CD4-positive, alpha-beta T cell treated with Interleukin-2 at 100 ng/mL for 4 hours (primary cell): ENCODE results near the gene STIM2.

Experiments
- DNase-seq: peaks from one replicate; pipeline ENCODE4 v3.0.0-alpha.2; 2020; ENCODE audit warnings: low spot score

STIM2 gene

GRCh38 chr4:26837993-26838842, 22.4 kb upstream of the STIM2 start:
- no peak for DNase-seq

- DNase-seq, result no peak
These were observed 21.6 kb upstream of the STIM2 start for GRCh38 chr4:26839016-26839415.

- DNase-seq, result no peak
These were observed 21.1 kb upstream of the STIM2 start for GRCh38 chr4:26839534-26839951.

- no peak for DNase-seq
These were observed 19.9 kb upstream of the STIM2 start for GRCh38 chr4:26840786-26841185.

- DNase-seq, result no peak
These were observed 17.7 kb upstream of the STIM2 start for GRCh38 chr4:26842911-26843310.

- DNase-seq, result no peak
These were observed 10.1 kb upstream of the STIM2 start for GRCh38 chr4:26850528-26850927.

GRCh38 chr4:26851129-26851528, 9.5 kb upstream of the STIM2 start:
- no peak for DNase-seq

- no peak for DNase-seq
These were observed 5.9 kb upstream of the STIM2 start for GRCh38 chr4:26854701-26855100.

- no peak for DNase-seq
These were observed 3.7 kb upstream of the STIM2 start for GRCh38 chr4:26856906-26857277.

GRCh38 chr4:26857278-26858034, 3.2 kb upstream of the STIM2 start:
- peak; percentile 94 for DNase-seq

GRCh38 chr4:26858035-26858918, 2.4 kb upstream of the STIM2 start:
- no peak for DNase-seq

GRCh38 chr4:26858947-26859401, 1.7 kb upstream of the STIM2 start:
- no peak for DNase-seq

- DNase-seq, result no peak
These were observed 882 bp upstream of the STIM2 start for GRCh38 chr4:26859762-26860156.

- peak; percentile 48 for DNase-seq
These were observed 337 bp downstream of the STIM2 start for GRCh38 chr4:26860922-26861433.

GRCh38 chr4:26861434-26862186, 969 bp downstream of the STIM2 start:
- DNase-seq, result peak; percentile 79

- no peak for DNase-seq
These were observed 1.8 kb downstream of the STIM2 start for GRCh38 chr4:26862381-26862915.

- no peak for DNase-seq
These were observed 2.9 kb downstream of the STIM2 start for GRCh38 chr4:26863512-26863911.

GRCh38 chr4:26864899-26865298, 4.3 kb downstream of the STIM2 start:
- DNase-seq, result no peak

- DNase-seq, result no peak
These were observed 5.6 kb downstream of the STIM2 start for GRCh38 chr4:26866203-26866602.

- DNase-seq, result no peak
These were observed 6.1 kb downstream of the STIM2 start for GRCh38 chr4:26866781-26867180.
